Suprapubic skin (tissue), 4 donors: ENCODE results near the gene RNF41. TPM values are rescaled to one million over a fixed set of nuclear protein-coding genes. Genes with fewer than 3 reads are reported as not detected.
"Not testable (repeated sequence)": the region's sequence is repeated elsewhere in the genome, so short reads cannot be mapped to it uniquely, and the experiment has no call there.

Source experiments
- DNase-seq, 2 donors: peaks; one replicate each; pipeline ENCODE4 v3.0.0-alpha.2; 2019; ENCODE audit warnings: low spot score in 2 of 2
- H3K27ac ChIP-seq: fragments of 200-600 bp; sonication (generic); one replicate; pipeline ENCODE4 v1.5.1; 2019
- H3K27me3 ChIP-seq: fragments of 200-600 bp; sonication (generic); one replicate; pipeline ENCODE4 v1.5.1; 2019
- H3K36me3 ChIP-seq: fragments of 200-600 bp; sonication (generic); one replicate; pipeline ENCODE4 v1.5.1; 2019
- H3K4me1 ChIP-seq: fragments of 200-600 bp; sonication (generic); one replicate; pipeline ENCODE4 v1.5.1; 2019
- H3K4me3 ChIP-seq: fragments of 200-600 bp; sonication (generic); one replicate; pipeline ENCODE4 v1.5.1; 2019; ENCODE audit warnings: mild to moderate bottlenecking
- H3K9me3 ChIP-seq: fragments of 200-600 bp; sonication (generic); one replicate; pipeline ENCODE4 v1.5.1; 2019
- EP300 ChIP-seq: sonication (generic); formaldehyde crosslinking; IDR thresholded peaks from one replicate; pipeline ENCODE4 v1.6.1; 2017; ENCODE audit warnings: antibody characterized with exemption
- POLR2A ChIP-seq, 2 donors: fragments of 450-650 bp; IDR thresholded peaks; one replicate each; pipeline ENCODE4 v1.6.1; 2017; ENCODE audit warnings: antibody characterized with exemption in 2 of 2, mild to moderate bottlenecking in 2 of 2, moderate library complexity in 2 of 2
- POLR2AphosphoS5 ChIP-seq, 3 donors: sonication (generic); formaldehyde crosslinking; IDR thresholded peaks; one replicate each; pipeline ENCODE4 v1.6.1; 2017; ENCODE audit warnings: antibody characterized with exemption in 3 of 3
- WGBS: methylation state at CpG from one replicate; pipeline ENCODE4 v1.1.5; 2018; 5-methylcytosine and 5-hydroxymethylcytosine counted together
- total RNA-seq, 4 donors: library from RNA; depleted of rRNA; stranded (reverse); fragments of >200 nt; gene quantifications; one replicate each; pipeline ENCODE4 v1.1.0, GENCODE V29; 2016
- TF ChIP-seq, protein P1 (sequence below), 2 donors: fragments of 200-600 bp in 1 of 2; fragments of 450-650 bp in 1 of 2; sonication (generic) in 1 of 2; IDR thresholded peaks; one replicate each; pipeline ENCODE4 v1.5.1; 2016 to 2019; ENCODE audit warnings: antibody characterized with exemption in 2 of 2, mild to moderate bottlenecking in 1 of 2, moderate library complexity in 1 of 2

RNF41 gene
- total RNA-seq, 4 donors from 2014 or later, result 28.4 to 60.6 (median 35.8) TPM

DNA sequence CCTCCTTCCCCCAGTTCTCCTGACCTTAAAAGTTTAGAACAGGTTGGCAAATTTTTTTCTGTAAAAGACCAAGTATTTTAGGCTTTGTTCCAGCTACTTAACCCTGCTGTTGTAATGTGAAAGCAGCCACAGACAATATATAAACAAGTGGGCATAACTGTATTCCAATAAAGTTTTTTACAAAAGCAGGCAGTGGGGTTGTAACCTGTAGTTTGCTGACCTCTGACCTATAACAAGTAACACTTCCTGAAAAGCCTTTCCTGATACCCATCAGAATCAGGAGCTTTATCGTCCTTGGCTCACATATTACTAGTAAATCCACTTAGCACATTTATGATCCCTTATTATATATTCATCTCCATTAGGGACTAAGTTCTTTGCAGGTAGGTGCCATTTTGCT lies 19.4 kb downstream of the RNF41 start:
- Histone ChIP-seq H3K27ac (no peak overlapping the region), H3K36me3 (peaks cover 27% of the 10 kb centered on the region), H3K27me3 (no peaks in the 10 kb centered on the region), H3K4me1 (peaks cover 3% of the 10 kb centered on the region), H3K9me3 (no peaks in the 10 kb centered on the region), H3K4me3 (no peak overlapping the region)
- no peak for TF ChIP-seq EP300
- DNase-seq, result no peak
- WGBS, result 38% methylated on average over 1 of the region's 1 CpG

DNA sequence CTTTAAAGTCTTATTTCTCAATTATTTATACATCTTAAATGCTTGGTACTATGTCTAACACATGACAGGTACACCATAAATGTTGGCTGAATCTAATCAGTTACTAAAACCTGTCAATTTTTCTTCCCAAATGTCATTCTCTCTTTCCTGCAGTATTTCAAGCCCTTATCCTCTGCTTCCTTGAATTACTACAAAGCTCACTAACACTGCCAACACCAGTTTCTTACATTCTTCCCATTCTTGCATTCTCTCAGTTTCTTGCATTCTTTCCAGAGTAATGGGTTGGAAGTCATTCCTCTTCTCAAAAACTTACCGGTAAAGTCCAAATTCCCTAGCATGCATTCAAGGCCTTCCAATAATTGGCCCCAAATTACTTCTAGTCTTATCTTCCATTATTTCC lies 22.9 kb downstream of the RNF41 start:
- no peaks in the 10 kb centered on the region for H3K36me3 ChIP-seq
- DNase-seq, result no peak
- no peak overlapping the region for H3K27ac ChIP-seq
- no peaks in the 10 kb centered on the region for H3K9me3 ChIP-seq
- no peak overlapping the region for H3K4me3 ChIP-seq
- peaks cover 3% of the 10 kb centered on the region for H3K4me1 ChIP-seq
- TF ChIP-seq EP300 (no peak), POLR2AphosphoS5 (IDR thresholded peaks at IDR 0.05) (no peak), POLR2A (IDR thresholded peaks at IDR 0.05) (no peak)
- TF ChIP-seq, protein P1, sequence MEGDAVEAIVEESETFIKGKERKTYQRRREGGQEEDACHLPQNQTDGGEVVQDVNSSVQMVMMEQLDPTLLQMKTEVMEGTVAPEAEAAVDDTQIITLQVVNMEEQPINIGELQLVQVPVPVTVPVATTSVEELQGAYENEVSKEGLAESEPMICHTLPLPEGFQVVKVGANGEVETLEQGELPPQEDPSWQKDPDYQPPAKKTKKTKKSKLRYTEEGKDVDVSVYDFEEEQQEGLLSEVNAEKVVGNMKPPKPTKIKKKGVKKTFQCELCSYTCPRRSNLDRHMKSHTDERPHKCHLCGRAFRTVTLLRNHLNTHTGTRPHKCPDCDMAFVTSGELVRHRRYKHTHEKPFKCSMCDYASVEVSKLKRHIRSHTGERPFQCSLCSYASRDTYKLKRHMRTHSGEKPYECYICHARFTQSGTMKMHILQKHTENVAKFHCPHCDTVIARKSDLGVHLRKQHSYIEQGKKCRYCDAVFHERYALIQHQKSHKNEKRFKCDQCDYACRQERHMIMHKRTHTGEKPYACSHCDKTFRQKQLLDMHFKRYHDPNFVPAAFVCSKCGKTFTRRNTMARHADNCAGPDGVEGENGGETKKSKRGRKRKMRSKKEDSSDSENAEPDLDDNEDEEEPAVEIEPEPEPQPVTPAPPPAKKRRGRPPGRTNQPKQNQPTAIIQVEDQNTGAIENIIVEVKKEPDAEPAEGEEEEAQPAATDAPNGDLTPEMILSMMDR (IDR thresholded peaks at IDR 0.05), result no peak
- WGBS, result 78% methylated on average over 1 of the region's 1 CpG
- no peaks in the 10 kb centered on the region for H3K27me3 ChIP-seq

DNA sequence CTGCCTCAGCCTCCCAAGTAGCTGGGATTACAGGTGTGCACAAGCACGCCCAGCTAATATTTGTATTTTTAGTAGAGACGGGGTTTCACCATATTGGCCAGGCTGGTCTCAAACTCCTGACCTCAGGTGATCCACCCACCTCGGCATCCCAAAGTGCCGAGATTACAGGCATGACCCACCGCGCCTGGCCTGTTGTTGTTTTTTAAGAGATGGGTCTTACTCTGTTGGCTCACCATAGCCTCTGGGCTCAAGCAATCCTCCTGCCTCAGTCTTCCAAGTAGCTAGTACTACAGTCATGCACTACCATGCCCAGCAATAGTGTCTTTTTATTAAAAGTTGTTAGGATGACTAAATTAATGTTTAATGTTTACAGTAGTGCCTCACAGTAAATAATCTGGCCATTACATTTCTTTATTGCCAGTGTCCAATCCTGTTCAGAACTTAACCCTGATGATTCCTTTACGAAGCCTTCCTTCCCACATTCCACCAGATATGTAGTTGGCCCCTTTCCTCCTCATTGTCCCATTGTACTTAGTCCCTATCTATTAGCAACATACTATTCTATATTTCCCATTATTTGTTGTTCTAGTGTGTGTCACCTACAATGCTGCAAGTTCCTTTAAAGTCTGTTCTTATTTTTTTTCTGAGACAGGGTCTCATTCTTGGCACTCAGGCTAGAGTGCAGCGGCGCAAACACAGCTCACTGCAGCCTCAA lies 23.6 kb downstream of the RNF41 start:
- no peaks in the 10 kb centered on the region for H3K36me3 ChIP-seq
- no peaks in the 10 kb centered on the region for H3K9me3 ChIP-seq
- no peak for DNase-seq
- no peak overlapping the region for H3K4me3 ChIP-seq
- H3K27ac ChIP-seq, result no peak overlapping the region
- 85% methylated on average over 9 of the region's 9 CpGs for WGBS
- no peaks in the 10 kb centered on the region for H3K27me3 ChIP-seq
- TF ChIP-seq EP300 (no peak), POLR2AphosphoS5 (IDR thresholded peaks at IDR 0.05) (no peak), POLR2A (IDR thresholded peaks at IDR 0.05) (no peak)
- H3K4me1 ChIP-seq, result peaks cover 3% of the 10 kb centered on the region

DNA sequence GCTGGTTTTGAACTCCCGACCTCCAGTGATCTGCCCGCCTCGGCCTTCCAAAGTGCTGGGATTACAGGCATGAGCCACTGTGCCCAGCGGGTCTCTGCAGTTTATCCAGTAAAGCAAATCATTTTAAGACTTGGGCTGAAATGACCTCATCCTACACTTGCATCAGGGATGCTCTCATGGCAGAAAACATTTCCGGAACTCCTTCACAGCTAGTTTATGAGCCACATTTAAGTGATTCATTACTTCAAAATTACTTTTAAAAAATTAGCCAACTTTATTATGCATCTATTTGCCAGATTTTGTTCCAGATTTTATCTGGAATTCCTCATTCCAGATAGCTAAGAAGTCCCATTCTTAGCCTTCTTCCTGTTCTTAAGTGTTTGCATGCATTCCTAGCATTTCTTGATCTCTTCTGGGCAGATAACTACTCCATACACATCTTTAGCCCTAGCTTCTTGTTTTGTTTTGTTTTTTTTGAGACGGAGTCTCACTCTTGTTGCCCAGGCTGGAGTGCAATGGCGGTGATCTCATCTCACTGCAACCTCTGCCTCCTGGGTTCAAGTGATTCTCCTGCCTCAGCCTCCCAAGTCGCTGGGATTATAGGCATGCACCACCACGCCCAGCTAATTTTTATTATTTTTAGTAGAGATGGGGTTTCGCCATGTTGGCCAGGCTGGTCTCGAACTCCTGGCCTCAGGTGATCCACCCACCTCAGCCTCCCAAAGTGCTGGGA lies 24.7 kb downstream of the RNF41 start:
- 73% methylated on average over 11 of the region's 11 CpGs for WGBS
- H3K27me3 ChIP-seq, DNase-seq, H3K4me3 ChIP-seq, H3K9me3 ChIP-seq, H3K27ac ChIP-seq, H3K4me1 ChIP-seq, H3K36me3 ChIP-seq: not testable (repeated sequence)

DNA sequence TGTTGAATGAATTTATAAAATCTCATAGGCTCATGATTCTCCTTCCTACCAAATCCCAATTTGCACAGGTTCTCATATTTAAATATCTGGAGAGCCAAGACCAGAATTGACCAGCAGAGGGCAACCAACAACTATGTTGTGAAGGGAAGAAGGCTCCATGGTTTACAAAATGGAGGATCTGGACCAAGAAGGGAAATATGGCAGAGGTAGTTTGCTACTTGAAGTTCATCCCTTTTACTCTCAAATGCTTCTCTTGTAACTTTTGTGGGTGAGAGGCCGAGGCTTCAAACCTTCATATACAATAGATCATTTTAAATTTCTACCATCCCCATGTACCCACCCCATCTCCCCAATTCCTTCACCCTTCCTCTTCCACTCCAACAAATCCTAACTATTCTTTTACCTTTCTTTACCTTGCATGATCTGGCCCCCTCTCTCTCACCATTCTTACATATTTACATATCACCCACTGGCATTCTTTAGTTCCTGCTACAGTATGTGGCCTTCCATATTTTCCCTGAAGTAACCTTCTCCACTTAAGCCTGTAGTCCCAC lies 28.6 kb downstream of the RNF41 start:
- no peaks in the 10 kb centered on the region for H3K9me3 ChIP-seq
- no peak overlapping the region for H3K4me3 ChIP-seq
- no peaks in the 10 kb centered on the region for H3K27me3 ChIP-seq
- no peak for TF ChIP-seq POLR2AphosphoS5 (IDR thresholded peaks at IDR 0.05)
- TF ChIP-seq, protein P1 (IDR thresholded peaks at IDR 0.05), result peak; percentile 68 to 87
- no peaks in the 10 kb centered on the region for H3K36me3 ChIP-seq
- 59% methylated on average over 1 of the region's 1 CpG for WGBS
- H3K4me1 ChIP-seq, result peaks cover 13% of the 10 kb centered on the region
- peak in 1 of 2 donors; percentile 84 for DNase-seq
- H3K27ac ChIP-seq, result no peak overlapping the region

DNA sequence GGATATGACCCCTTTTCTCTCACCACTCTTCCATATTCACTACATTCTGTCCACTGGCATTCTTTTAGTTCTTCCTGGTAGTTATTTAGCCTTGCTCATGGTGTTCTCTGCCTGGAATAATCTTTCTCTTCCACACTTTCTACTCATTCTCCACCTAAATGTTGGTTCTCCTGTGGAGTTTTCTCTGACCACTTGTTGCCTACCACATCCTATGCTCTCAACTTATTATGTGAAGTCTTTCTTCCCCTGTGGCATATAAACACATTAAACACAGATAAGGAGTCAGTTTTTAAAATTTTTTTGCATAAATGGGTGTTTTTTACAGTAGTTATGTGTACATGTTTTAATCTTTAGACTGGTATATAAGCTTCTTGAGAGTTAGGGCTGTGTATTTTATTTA lies 29.1 kb downstream of the RNF41 start:
- Histone ChIP-seq H3K27me3 (no peaks in the 10 kb centered on the region), H3K4me3 (no peak overlapping the region), H3K4me1 (peaks cover 18% of the 10 kb centered on the region), H3K9me3 (no peaks in the 10 kb centered on the region), H3K36me3 (no peaks in the 10 kb centered on the region), H3K27ac (no peak overlapping the region)
- DNase-seq, result no peak
- TF ChIP-seq POLR2AphosphoS5 (IDR thresholded peaks at IDR 0.05), result no peak
- TF ChIP-seq POLR2A (IDR thresholded peaks at IDR 0.05), result no peak
- TF ChIP-seq, protein P1 (IDR thresholded peaks at IDR 0.05), result no peak
- no peak for TF ChIP-seq EP300
